DND-41 (cell line): ENCODE results near the gene ARHGAP45.

Experiments
- ATAC-seq: fragments of 200-7000 bp; cut with Tn5 transposase; 3 replicates; pipeline ENCODE4 v1.9.1; 2021; ENCODE audit warnings: low read depth; ENCODE audit not compliant: insufficient read depth
- DNase-seq: peaks from one replicate; pipeline ENCODE4 v3.0.0-alpha.2; 2020
- H2AFZ ChIP-seq: 2 replicates; pipeline ENCODE4 v1.6.0; 2012; ENCODE audit warnings: low read depth, low read length
- H3K27ac ChIP-seq: 2 replicates; pipeline ENCODE4 v1.5.1; 2012; ENCODE audit warnings: low read length, inconsistent platforms
- H3K27me3 ChIP-seq: fragments of 200-600 bp; sonication (generic); 2 replicates; pipeline ENCODE4 v1.6.0; 2012; ENCODE audit warnings: low read length, mild to moderate bottlenecking, inconsistent platforms; ENCODE audit not compliant: insufficient read depth, poor library complexity
- H3K36me3 ChIP-seq: 2 replicates; pipeline ENCODE4 v1.5.1; 2012; ENCODE audit warnings: low read length, inconsistent platforms; ENCODE audit not compliant: insufficient read depth
- H3K4me1 ChIP-seq: 2 replicates; pipeline ENCODE4 v1.5.1; 2012; ENCODE audit warnings: mild to moderate bottlenecking, low read length; ENCODE audit not compliant: insufficient read depth
- H3K4me2 ChIP-seq: 2 replicates; pipeline ENCODE4 v1.6.0; 2012; ENCODE audit warnings: mild to moderate bottlenecking, moderate library complexity, low read length, inconsistent platforms; ENCODE audit not compliant: insufficient read depth
- H3K4me3 ChIP-seq, 2 experiments: fragments of 200-600 bp in 1 of 2; shearing (Covaris generic) in 1 of 2; 2 replicates each; pipeline ENCODE4 v1.5.1; 2012 to 2016; ENCODE audit warnings: inconsistent platforms in 2 of 2, low read length in 2 of 2, mild to moderate bottlenecking in 2 of 2, low read depth in 1 of 2, moderate library complexity in 1 of 2
- H3K79me2 ChIP-seq: 2 replicates; pipeline ENCODE4 v1.6.0; 2012; ENCODE audit warnings: low read length, inconsistent platforms; ENCODE audit not compliant: insufficient read depth
- H3K9ac ChIP-seq: 2 replicates; pipeline ENCODE4 v1.6.0; 2012; ENCODE audit warnings: low read depth, mild to moderate bottlenecking, inconsistent platforms, low read length, moderate library complexity
- H3K9me3 ChIP-seq: 2 replicates; pipeline ENCODE4 v1.5.1; 2012; ENCODE audit warnings: low read length, moderate library complexity, mild to moderate bottlenecking, inconsistent platforms; ENCODE audit not compliant: insufficient read depth, severe bottlenecking
- H4K20me1 ChIP-seq: 2 replicates; pipeline ENCODE4 v1.6.0; 2012; ENCODE audit warnings: low read length; ENCODE audit not compliant: insufficient read depth
- EZH2 ChIP-seq: IDR thresholded peaks from 3 replicates; pipeline ENCODE4 v1.6.1; 2012; ENCODE audit warnings: borderline replicate concordance, low read depth, mild to moderate bottlenecking, moderate library complexity, low read length, inconsistent platforms; ENCODE audit not compliant: severe bottlenecking
- TF ChIP-seq, protein P1 (sequence below): IDR thresholded peaks from 2 replicates; pipeline ENCODE4 v1.5.1; 2012; ENCODE audit warnings: borderline replicate concordance, low read length, moderate library complexity, mild to moderate bottlenecking; ENCODE audit not compliant: poor library complexity, severe bottlenecking; ENCODE audit errors: extremely low read depth

The ARHGAP45 gene

DNA sequence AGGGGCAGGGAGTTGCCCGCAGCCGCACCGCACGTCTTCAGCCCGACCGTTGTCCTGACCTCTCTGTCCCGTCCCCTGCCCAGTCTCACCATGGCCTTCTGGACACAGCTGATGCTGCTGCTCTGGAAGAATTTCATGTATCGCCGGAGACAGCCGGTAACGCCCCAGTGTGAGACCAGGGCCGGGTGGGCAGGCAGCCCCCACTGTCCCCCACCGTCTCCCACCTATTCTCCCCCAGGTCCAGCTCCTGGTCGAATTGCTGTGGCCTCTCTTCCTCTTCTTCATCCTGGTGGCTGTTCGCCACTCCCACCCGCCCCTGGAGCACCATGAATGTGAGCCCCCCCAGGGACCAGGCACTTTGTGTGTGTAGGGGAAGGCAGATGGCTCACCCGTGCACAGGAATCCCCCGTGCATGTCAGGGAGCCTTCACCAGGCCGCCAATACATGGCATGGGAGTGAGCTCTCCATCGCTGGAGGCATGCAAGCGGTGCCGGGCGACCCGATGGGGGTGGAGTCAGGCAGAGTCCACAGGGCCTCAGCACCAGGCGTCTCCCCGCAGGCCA, 25.6 kb upstream of the ARHGAP45 start:
- Histone ChIP-seq H3K79me2 (no peaks in the 10 kb centered on the region), H3K36me3 (peaks cover 16% of the 10 kb centered on the region), H3K4me1 (peaks cover 48% of the 10 kb centered on the region), H3K9me3 (no peaks in the 10 kb centered on the region), H3K27me3 (no peaks in the 10 kb centered on the region), H3K9ac (peak overlapping the region; percentile 20; the same call in 1 of the 2 replicates), H3K4me2 (peak overlapping the region; percentile 95), H4K20me1 (peaks cover 8% of the 10 kb centered on the region; the same call in 1 of the 2 replicates), H2AFZ (no peak overlapping the region), H3K27ac (peak overlapping the region; percentile 29; the same call in 1 of the 2 replicates), H3K4me3 (peak overlapping the region in 1 of 2 experiments; percentile 79; a peak in 2 of 4 replicates)
- no peak for DNase-seq
- no peak for TF ChIP-seq EZH2
- TF ChIP-seq, protein P1, sequence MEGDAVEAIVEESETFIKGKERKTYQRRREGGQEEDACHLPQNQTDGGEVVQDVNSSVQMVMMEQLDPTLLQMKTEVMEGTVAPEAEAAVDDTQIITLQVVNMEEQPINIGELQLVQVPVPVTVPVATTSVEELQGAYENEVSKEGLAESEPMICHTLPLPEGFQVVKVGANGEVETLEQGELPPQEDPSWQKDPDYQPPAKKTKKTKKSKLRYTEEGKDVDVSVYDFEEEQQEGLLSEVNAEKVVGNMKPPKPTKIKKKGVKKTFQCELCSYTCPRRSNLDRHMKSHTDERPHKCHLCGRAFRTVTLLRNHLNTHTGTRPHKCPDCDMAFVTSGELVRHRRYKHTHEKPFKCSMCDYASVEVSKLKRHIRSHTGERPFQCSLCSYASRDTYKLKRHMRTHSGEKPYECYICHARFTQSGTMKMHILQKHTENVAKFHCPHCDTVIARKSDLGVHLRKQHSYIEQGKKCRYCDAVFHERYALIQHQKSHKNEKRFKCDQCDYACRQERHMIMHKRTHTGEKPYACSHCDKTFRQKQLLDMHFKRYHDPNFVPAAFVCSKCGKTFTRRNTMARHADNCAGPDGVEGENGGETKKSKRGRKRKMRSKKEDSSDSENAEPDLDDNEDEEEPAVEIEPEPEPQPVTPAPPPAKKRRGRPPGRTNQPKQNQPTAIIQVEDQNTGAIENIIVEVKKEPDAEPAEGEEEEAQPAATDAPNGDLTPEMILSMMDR, result no peak
- ATAC-seq, result no peak

DNA sequence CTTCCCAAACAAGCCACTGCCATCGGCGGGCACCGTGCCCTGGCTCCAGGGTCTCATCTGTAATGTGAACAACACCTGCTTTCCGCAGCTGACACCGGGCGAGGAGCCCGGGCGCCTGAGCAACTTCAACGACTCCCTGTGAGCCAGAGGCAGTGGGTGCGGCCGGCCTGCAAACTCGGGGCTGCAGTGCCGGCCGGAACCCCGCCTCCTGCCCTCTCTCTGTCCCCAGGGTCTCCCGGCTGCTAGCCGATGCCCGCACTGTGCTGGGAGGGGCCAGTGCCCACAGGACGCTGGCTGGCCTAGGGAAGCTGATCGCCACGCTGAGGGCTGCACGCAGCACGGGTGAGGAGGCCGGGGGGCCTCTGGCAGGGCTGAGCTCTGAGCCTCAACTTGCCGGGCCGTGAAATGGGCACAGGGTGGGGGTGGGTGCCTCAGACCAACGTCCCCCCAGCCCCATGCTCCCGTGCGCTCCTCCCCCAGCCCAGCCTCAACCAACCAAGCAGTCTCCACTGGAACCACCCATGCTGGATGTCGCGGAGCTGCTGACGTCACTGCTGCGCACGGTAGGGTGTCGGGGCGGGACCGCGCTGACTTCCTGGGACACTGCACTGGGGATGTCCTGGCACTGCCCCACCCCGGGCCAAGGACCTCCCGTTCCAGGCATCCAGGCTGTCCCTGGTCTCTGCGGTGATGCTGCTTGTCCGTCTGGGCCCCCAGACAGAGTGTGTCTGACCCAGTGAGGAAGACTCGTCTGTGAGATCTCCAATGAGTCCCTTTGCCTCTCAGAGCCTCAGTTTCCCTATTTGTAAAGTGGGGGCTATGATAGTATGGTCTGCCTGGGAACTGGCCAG, 24.9 kb upstream of the ARHGAP45 start:
- H3K9me3 ChIP-seq, result no peaks in the 10 kb centered on the region
- peaks cover 48% of the 10 kb centered on the region for H3K4me1 ChIP-seq
- peak overlapping the region; percentile 95 for H3K4me2 ChIP-seq
- ATAC-seq, result no peak
- no peaks in the 10 kb centered on the region for H3K27me3 ChIP-seq
- H3K4me3 ChIP-seq, result no peak overlapping the region
- no peak overlapping the region for H3K9ac ChIP-seq
- no peak overlapping the region for H3K27ac ChIP-seq
- peaks cover 8% of the 10 kb centered on the region; the same call in 1 of the 2 replicates for H4K20me1 ChIP-seq
- no peak overlapping the region for H2AFZ ChIP-seq
- TF ChIP-seq, protein P1, result no peak
- TF ChIP-seq EZH2, result no peak
- peaks cover 19% of the 10 kb centered on the region for H3K36me3 ChIP-seq
- no peak for DNase-seq
- no peaks in the 10 kb centered on the region for H3K79me2 ChIP-seq

DNA sequence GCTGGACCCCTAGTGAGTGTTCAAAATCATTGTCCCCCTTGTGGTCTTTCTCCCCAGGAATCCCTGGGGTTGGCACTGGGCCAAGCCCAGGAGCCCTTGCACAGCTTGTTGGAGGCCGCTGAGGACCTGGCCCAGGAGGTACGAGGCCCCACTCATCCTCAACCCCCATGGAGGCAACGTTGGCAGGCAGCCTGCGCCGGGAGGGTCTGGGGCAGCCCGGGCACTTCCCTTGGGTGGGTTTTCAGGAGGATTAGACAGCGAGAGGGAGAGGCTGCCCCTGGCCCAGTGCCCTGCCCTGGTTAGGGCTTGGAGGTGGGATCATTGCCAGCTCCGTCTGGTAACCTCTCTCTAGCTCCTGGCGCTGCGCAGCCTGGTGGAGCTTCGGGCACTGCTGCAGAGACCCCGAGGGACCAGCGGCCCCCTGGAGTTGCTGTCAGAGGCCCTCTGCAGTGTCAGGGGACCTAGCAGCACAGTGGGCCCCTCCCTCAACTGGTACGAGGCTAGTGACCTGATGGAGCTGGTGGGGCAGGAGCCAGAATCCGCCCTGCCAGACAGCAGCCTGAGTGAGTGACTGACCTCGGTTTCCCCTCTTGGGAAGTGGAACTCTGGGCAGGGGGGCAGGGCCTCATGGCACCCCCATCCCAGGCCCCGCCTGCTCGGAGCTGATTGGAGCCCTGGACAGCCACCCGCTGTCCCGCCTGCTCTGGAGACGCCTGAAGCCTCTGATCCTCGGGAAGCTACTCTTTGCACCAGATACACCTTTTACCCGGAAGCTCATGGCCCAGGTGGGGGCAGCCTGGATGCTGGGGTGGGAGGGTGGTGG, 24.1 kb upstream of the ARHGAP45 start:
- Histone ChIP-seq H2AFZ (no peak overlapping the region), H3K4me1 (peaks cover 42% of the 10 kb centered on the region), H3K36me3 (peaks cover 20% of the 10 kb centered on the region), H4K20me1 (peaks cover 8% of the 10 kb centered on the region; the same call in 1 of the 2 replicates), H3K27ac (no peak overlapping the region), H3K79me2 (no peaks in the 10 kb centered on the region), H3K4me3 (no peak overlapping the region), H3K9me3 (no peaks in the 10 kb centered on the region), H3K9ac (no peak overlapping the region), H3K27me3 (no peaks in the 10 kb centered on the region), H3K4me2 (no peak overlapping the region)
- DNase-seq (no peak), ATAC-seq (no peak)
- TF ChIP-seq EZH2, result no peak
- TF ChIP-seq, protein P1, result no peak
